Stimulated activated naive CD8-positive, alpha-beta T cell treated with anti-CD3 and anti-CD28 coated beads, Interleukin-15, Interleukin-2, amounts not matched to agents 100 ng/mL and 50 ng/mL, for 24 hours (primary cell): ENCODE measurements around the gene SULF2.
"Not testable (repeated sequence)": the region's sequence is repeated elsewhere in the genome, so short reads cannot be mapped to it uniquely, and the experiment has no call there.

ENCODE experiments used
- H3K27ac Mint-ChIP-seq: one replicate; pipeline ENCODE4 v1.8.0; 2021; ENCODE audit warnings: mild to moderate bottlenecking, mixed read lengths
- H3K27me3 Mint-ChIP-seq: one replicate; pipeline ENCODE4 v1.8.0; 2021; ENCODE audit warnings: mixed read lengths
- H3K36me3 Mint-ChIP-seq: one replicate; pipeline ENCODE4 v1.8.0; 2021; ENCODE audit warnings: low read depth, mixed read lengths
- H3K4me1 Mint-ChIP-seq: one replicate; pipeline ENCODE4 v1.8.0; 2021; ENCODE audit warnings: low read depth, mixed read lengths
- H3K4me3 Mint-ChIP-seq: one replicate; pipeline ENCODE4 v1.8.0; 2021; ENCODE audit warnings: mild to moderate bottlenecking, mixed read lengths
- H3K9me3 Mint-ChIP-seq: one replicate; pipeline ENCODE4 v1.8.0; 2021; ENCODE audit warnings: mixed read lengths

Gene SULF2

GRCh38 chr20:47814632-47815415, 29.5 kb upstream of the SULF2 start:
- Mint-ChIP-seq H3K36me3 (no peaks in the 10 kb centered on the region), H3K4me1 (no peaks in the 10 kb centered on the region), H3K4me3 (no peak overlapping the region), H3K27me3 (peaks cover 22% of the 10 kb centered on the region), H3K9me3 (no peaks in the 10 kb centered on the region), H3K27ac (no peak overlapping the region)

- Mint-ChIP-seq H3K36me3 (no peaks in the 10 kb centered on the region), H3K9me3 (no peaks in the 10 kb centered on the region), H3K4me1 (no peaks in the 10 kb centered on the region), H3K27ac (no peak overlapping the region), H3K27me3 (peaks cover 16% of the 10 kb centered on the region), H3K4me3 (no peak overlapping the region)
These were observed 25.6 kb upstream of the SULF2 start for GRCh38 chr20:47810721-47811347.

GRCh38 chr20:47810116-47810677, 24.9 kb upstream of the SULF2 start:
- no peaks in the 10 kb centered on the region for H3K4me1 Mint-ChIP-seq

GRCh38 chr20:47809161-47809960, 24.1 kb upstream of the SULF2 start:
- Mint-ChIP-seq H3K4me1 (no peaks in the 10 kb centered on the region), H3K36me3 (no peaks in the 10 kb centered on the region), H3K27ac (no peak overlapping the region), H3K4me3 (no peak overlapping the region), H3K27me3 (peaks cover 15% of the 10 kb centered on the region), H3K9me3 (no peaks in the 10 kb centered on the region)

More at GRCh38 chr20:47810116-47810677, 24.9 kb upstream of the SULF2 start:
- no peak overlapping the region for H3K4me3 Mint-ChIP-seq
- no peaks in the 10 kb centered on the region for H3K36me3 Mint-ChIP-seq
- no peaks in the 10 kb centered on the region for H3K9me3 Mint-ChIP-seq
- peaks cover 19% of the 10 kb centered on the region for H3K27me3 Mint-ChIP-seq
- H3K27ac Mint-ChIP-seq, result no peak overlapping the region

- no peaks in the 10 kb centered on the region for H3K4me1 Mint-ChIP-seq
- H3K4me3 Mint-ChIP-seq, result no peak overlapping the region
- H3K27me3 Mint-ChIP-seq, result peaks cover 3% of the 10 kb centered on the region
- H3K9me3 Mint-ChIP-seq, result no peaks in the 10 kb centered on the region
- H3K36me3 Mint-ChIP-seq, result no peaks in the 10 kb centered on the region
- H3K27ac Mint-ChIP-seq, result no peak overlapping the region
These were observed 20.7 kb upstream of the SULF2 start for GRCh38 chr20:47805951-47806350.

- not testable (repeated sequence) for H3K9me3 Mint-ChIP-seq, H3K27ac Mint-ChIP-seq, H3K36me3 Mint-ChIP-seq, H3K4me1 Mint-ChIP-seq, H3K27me3 Mint-ChIP-seq, H3K4me3 Mint-ChIP-seq
These were observed 19.7 kb upstream of the SULF2 start for GRCh38 chr20:47804972-47805371.

GRCh38 chr20:47804224-47804825, 19.0 kb upstream of the SULF2 start:
- H3K27ac Mint-ChIP-seq, H3K4me1 Mint-ChIP-seq, H3K36me3 Mint-ChIP-seq, H3K27me3 Mint-ChIP-seq, H3K4me3 Mint-ChIP-seq, H3K9me3 Mint-ChIP-seq: not testable (repeated sequence)

GRCh38 chr20:47802975-47803374, 17.7 kb upstream of the SULF2 start:
- H3K4me1 Mint-ChIP-seq, result no peaks in the 10 kb centered on the region
- peaks cover 3% of the 10 kb centered on the region for H3K27me3 Mint-ChIP-seq
- H3K36me3 Mint-ChIP-seq, result no peaks in the 10 kb centered on the region
- H3K9me3 Mint-ChIP-seq, result no peaks in the 10 kb centered on the region
- no peak overlapping the region for H3K27ac Mint-ChIP-seq
- H3K4me3 Mint-ChIP-seq, result no peak overlapping the region

GRCh38 chr20:47802226-47802920, 17.1 kb upstream of the SULF2 start:
- no peak overlapping the region for H3K27ac Mint-ChIP-seq
- H3K27me3 Mint-ChIP-seq, result peaks cover 3% of the 10 kb centered on the region
- no peaks in the 10 kb centered on the region for H3K4me1 Mint-ChIP-seq
- H3K9me3 Mint-ChIP-seq, result no peaks in the 10 kb centered on the region
- H3K36me3 Mint-ChIP-seq, result no peaks in the 10 kb centered on the region
- H3K4me3 Mint-ChIP-seq, result no peak overlapping the region

GRCh38 chr20:47801759-47802158, 16.5 kb upstream of the SULF2 start:
- peaks cover 3% of the 10 kb centered on the region for H3K27me3 Mint-ChIP-seq
- H3K36me3 Mint-ChIP-seq, result no peaks in the 10 kb centered on the region
- H3K4me3 Mint-ChIP-seq, result no peak overlapping the region
- no peaks in the 10 kb centered on the region for H3K9me3 Mint-ChIP-seq
- no peak overlapping the region for H3K27ac Mint-ChIP-seq
- H3K4me1 Mint-ChIP-seq, result no peaks in the 10 kb centered on the region

GRCh38 chr20:47801079-47801478, 15.8 kb upstream of the SULF2 start:
- H3K4me1 Mint-ChIP-seq, result no peaks in the 10 kb centered on the region

GRCh38 chr20:47800623-47801022, 15.3 kb upstream of the SULF2 start:
- Mint-ChIP-seq H3K36me3 (no peaks in the 10 kb centered on the region), H3K4me1 (no peaks in the 10 kb centered on the region), H3K4me3 (no peak overlapping the region), H3K9me3 (no peaks in the 10 kb centered on the region), H3K27ac (no peak overlapping the region), H3K27me3 (peaks cover 5% of the 10 kb centered on the region)

More at GRCh38 chr20:47801079-47801478, 15.8 kb upstream of the SULF2 start:
- H3K4me3 Mint-ChIP-seq, result no peak overlapping the region
- H3K27me3 Mint-ChIP-seq, result peaks cover 3% of the 10 kb centered on the region
- no peaks in the 10 kb centered on the region for H3K9me3 Mint-ChIP-seq
- no peaks in the 10 kb centered on the region for H3K36me3 Mint-ChIP-seq
- no peak overlapping the region for H3K27ac Mint-ChIP-seq

GRCh38 chr20:47799116-47799715, 13.9 kb upstream of the SULF2 start:
- Mint-ChIP-seq H3K9me3 (no peaks in the 10 kb centered on the region), H3K27me3 (peaks cover 3% of the 10 kb centered on the region), H3K36me3 (no peaks in the 10 kb centered on the region), H3K4me1 (no peaks in the 10 kb centered on the region), H3K27ac (no peak overlapping the region), H3K4me3 (no peak overlapping the region)

- H3K27me3 Mint-ChIP-seq, result peaks cover 3% of the 10 kb centered on the region
- H3K4me1 Mint-ChIP-seq, result no peaks in the 10 kb centered on the region
- no peak overlapping the region for H3K4me3 Mint-ChIP-seq
- H3K27ac Mint-ChIP-seq, result no peak overlapping the region
- H3K9me3 Mint-ChIP-seq, result no peaks in the 10 kb centered on the region
- H3K36me3 Mint-ChIP-seq, result no peaks in the 10 kb centered on the region
These were observed 11.7 kb upstream of the SULF2 start for GRCh38 chr20:47796971-47797370.
